T47D (cell line): ENCODE results near the gene CCDC9B.
A peak's percentile ranks its signal among the peaks of the same experiment; 100 is the strongest.

ENCODE experiments used
- DNase-seq, 2 experiments: peaks; one replicate each; pipeline versions ENCODE4 v3.0.0 to v3.0.0-alpha.2; 2011 to 2012; ENCODE audit warnings: low read depth in 1 of 2, low spot score in 1 of 2
- JUND ChIP-seq: IDR thresholded peaks from 2 replicates; pipeline ENCODE4 v1.6.1; 2012; ENCODE audit warnings: low read depth
- in situ Hi-C: cut with HindIII; loops from 2 replicates; pipeline ENCODE4 v1.10.0; 2016; ENCODE audit warnings: low sequenced_read_pairs, low pct_unique_long_range_greater_than_20kb

CCDC9B gene

GRCh38 chr15:40314723-40315276 is 25.9 kb downstream of the CCDC9B start:
- TF ChIP-seq JUND: no peak
- in situ Hi-C loops: no loop called here
- DNase-seq: no peak

GRCh38 chr15:40313531-40314398 is 27.0 kb downstream of the CCDC9B start:
- no peak for DNase-seq

GRCh38 chr15:40312370-40313158 is 28.2 kb downstream of the CCDC9B start:
- DNase-seq: no peak
- in situ Hi-C loops: no loop called here
- no peak for TF ChIP-seq JUND

More at GRCh38 chr15:40313531-40314398, 27.0 kb downstream of the CCDC9B start:
- no peak for TF ChIP-seq JUND
- in situ Hi-C loops: no loop called here

- no peak for DNase-seq
- in situ Hi-C loops: no loop called here
- TF ChIP-seq JUND: no peak
These were observed 29.7 kb downstream of the CCDC9B start for GRCh38 chr15:40310993-40311392.

- TF ChIP-seq JUND: no peak
- in situ Hi-C loops: no loop called here
- DNase-seq: peak in 1 of 2 experiments; percentile 60
These were observed 30.5 kb downstream of the CCDC9B start for GRCh38 chr15:40310001-40310959.

- DNase-seq: no peak
- in situ Hi-C loops: no loop called here
- TF ChIP-seq JUND: no peak
These were observed 31.3 kb downstream of the CCDC9B start for GRCh38 chr15:40309344-40309862.

- TF ChIP-seq JUND: no peak
- in situ Hi-C loops: no loop called here
- peak in 1 of 2 experiments; percentile 41 for DNase-seq
These were observed 33.1 kb downstream of the CCDC9B start, which contains the start of gene PLCB2 for GRCh38 chr15:40307421-40308211. Gene PLCB2, minus strand, starts transcription at chr15:40307935. Its CDS starts 263 bp downstream, at chr15:40307672.

GRCh38 chr15:40306908-40307307 is 33.8 kb downstream of the CCDC9B start:
- no peak for TF ChIP-seq JUND
- in situ Hi-C loops: no loop called here
- no peak for DNase-seq

- in situ Hi-C loops: no loop called here
- no peak for TF ChIP-seq JUND
These were observed 34.4 kb downstream of the CCDC9B start for GRCh38 chr15:40306371-40306770.

GRCh38 chr15:40305281-40305680 is 35.5 kb downstream of the CCDC9B start:
- in situ Hi-C loops: no loop called here
- no peak for DNase-seq
- TF ChIP-seq JUND: no peak

More at GRCh38 chr15:40306371-40306770, 34.4 kb downstream of the CCDC9B start:
- no peak for DNase-seq

- in situ Hi-C loops: no loop called here
- TF ChIP-seq JUND: no peak
- no peak for DNase-seq
These were observed 37.2 kb downstream of the CCDC9B start for GRCh38 chr15:40303576-40303975.
